ENCODE results near the gene BIN1.

BIN1 gene

GRCh38 chr2:127092306-127092705 is 14.6 kb downstream of the BIN1 start:
- DNase-seq (ENCODE audit: low read depth in 2 of 2): no peak

- no peak for DNase-seq (ENCODE audit: low read depth in 2 of 2)
Observed at GRCh38 chr2:127091886-127092285, 15.1 kb downstream of the BIN1 start.

GRCh38 chr2:127091148-127091547 is 15.8 kb downstream of the BIN1 start:
- no peak for DNase-seq (ENCODE audit: low read depth in 2 of 2)

GRCh38 chr2:127090281-127091120 is 16.5 kb downstream of the BIN1 start:
- no peak for DNase-seq (ENCODE audit: low read depth in 2 of 2)

- DNase-seq (ENCODE audit: low read depth in 2 of 2): no peak
Observed at GRCh38 chr2:127089478-127090235, 17.3 kb downstream of the BIN1 start.

- DNase-seq (ENCODE audit: low read depth in 2 of 2): no peak
Observed at GRCh38 chr2:127088706-127089105, 18.2 kb downstream of the BIN1 start.

GRCh38 chr2:127087791-127088495 is 19.0 kb downstream of the BIN1 start:
- no peak for DNase-seq (ENCODE audit: low read depth in 2 of 2)

- no peak for DNase-seq (ENCODE audit: low read depth in 2 of 2)
Observed at GRCh38 chr2:127086990-127087790, 19.8 kb downstream of the BIN1 start.

GRCh38 chr2:127085317-127085681 is 21.7 kb downstream of the BIN1 start:
- no peak for DNase-seq (ENCODE audit: low read depth in 2 of 2)

GRCh38 chr2:127084611-127085316 is 22.2 kb downstream of the BIN1 start:
- no peak for DNase-seq (ENCODE audit: low read depth in 2 of 2)

GRCh38 chr2:127083819-127084503 is 23.0 kb downstream of the BIN1 start:
- DNase-seq (ENCODE audit: low read depth in 2 of 2): no peak

- DNase-seq (ENCODE audit: low read depth in 2 of 2): no peak
Observed at GRCh38 chr2:127082974-127083373, 24.0 kb downstream of the BIN1 start.

- peak in 1 of 2 donors; percentile 45 for DNase-seq (ENCODE audit: low read depth in 2 of 2)
Observed at GRCh38 chr2:127081826-127082633, 24.9 kb downstream of the BIN1 start.

GRCh38 chr2:127080938-127081755 is 25.8 kb downstream of the BIN1 start:
- peak in 1 of 2 donors; percentile 38 for DNase-seq (ENCODE audit: low read depth in 2 of 2)

GRCh38 chr2:127080226-127080937 is 26.6 kb downstream of the BIN1 start:
- DNase-seq (ENCODE audit: low read depth in 2 of 2): peak in 1 of 2 donors; percentile 52

- no peak for DNase-seq (ENCODE audit: low read depth in 2 of 2)
Observed at GRCh38 chr2:127079358-127079920, 27.5 kb downstream of the BIN1 start.

- no peak for DNase-seq (ENCODE audit: low read depth in 2 of 2)
Observed at GRCh38 chr2:127078666-127079270, 28.2 kb downstream of the BIN1 start.

All from activated CD4-positive, alpha-beta T cell treated with anti-CD3 and anti-CD28 coated beads for 24 hours (primary cell).